ENCODE data around the gene CWC25.
"Not testable (repeated sequence)": the region's sequence is repeated elsewhere in the genome, so short reads cannot be mapped to it uniquely, and the experiment has no call there.

Gene CWC25

DNA sequence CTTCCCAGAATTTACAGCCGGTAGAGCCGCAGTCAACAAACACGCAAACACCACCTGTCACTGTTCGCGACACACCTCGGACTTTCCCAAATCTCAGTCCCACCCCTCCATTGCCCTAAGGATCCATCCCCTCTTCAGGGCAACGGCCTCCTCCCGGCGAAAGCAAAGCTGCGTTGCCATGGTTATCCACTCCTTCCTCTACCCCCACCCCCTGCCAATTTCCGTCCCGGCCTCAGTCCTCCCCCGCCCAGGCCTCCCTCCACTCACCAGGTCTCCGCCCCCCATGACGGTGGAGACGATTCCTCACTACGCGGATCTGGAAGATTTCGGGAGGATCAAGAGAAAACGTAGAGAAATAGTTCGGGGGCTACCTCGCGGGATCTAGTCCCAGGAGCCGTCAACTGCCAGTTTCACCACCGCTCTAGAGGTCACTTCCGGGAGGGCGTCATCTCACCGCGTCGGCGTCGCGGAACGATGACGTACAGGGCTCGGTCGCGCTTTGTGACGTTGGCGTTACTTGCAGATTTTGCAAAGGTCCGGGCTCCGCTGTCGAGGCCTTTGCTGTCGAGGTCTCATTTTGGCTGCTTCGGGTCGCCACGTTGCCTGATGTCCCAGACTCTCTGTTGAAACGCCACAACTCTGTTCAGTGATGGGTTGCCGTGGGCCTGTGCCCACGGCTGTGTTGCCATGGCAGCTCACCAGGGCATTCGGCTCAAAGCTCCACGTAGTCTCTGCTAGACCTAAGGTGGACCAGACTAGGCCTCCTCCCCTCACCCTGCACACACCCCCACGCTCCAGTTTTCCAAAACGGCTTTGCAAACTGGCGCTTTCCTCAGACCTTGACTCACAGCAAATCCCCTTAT, at the start of gene CWC25:
CWC25 (minus strand) TSS at position 423 of the 863 bp plus-strand sequence; CDS start at position 285, 138 bp downstream.
- DNase-seq (ENCODE audit: low read depth in 2 of 2) = peak; percentile 90 to 94

DNA sequence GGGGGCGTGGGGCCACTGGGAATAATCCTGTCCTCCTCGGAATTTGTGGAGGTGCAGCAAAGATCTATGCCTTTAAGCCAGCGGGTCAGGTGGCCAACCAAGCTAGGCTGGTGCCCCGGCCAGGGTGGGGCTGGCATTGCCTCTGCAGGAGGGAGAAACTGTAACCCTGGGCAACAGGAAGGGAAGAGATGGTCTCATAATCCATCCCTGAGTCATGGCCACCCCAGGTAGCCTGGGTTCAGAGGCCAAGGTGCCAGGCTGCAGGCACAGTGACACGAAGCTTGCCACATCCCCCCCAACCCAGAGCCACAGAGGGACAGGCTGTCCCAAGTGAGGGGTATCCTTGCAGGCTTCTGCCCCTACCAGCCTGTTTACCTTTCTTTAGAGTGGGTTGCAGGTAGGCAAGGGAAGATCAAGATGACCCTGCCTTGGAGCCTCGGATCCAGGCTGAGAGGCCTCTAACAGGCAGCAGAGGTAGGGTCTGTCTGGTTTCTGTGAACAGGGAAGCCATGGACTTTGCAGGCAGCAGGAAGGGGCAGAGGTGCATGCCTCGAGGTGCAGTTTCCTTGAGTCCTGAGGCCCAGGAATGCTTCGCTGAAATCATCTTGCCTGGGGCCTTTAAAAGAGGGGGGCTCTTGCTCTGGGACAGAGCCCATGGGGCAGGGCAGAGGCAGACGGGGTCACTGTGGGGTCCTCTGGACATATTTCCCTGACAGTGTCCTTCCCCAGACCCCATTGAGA, 48.7 kb upstream of the CWC25 start:
- no peak for DNase-seq (ENCODE audit: low read depth in 2 of 2)

DNA sequence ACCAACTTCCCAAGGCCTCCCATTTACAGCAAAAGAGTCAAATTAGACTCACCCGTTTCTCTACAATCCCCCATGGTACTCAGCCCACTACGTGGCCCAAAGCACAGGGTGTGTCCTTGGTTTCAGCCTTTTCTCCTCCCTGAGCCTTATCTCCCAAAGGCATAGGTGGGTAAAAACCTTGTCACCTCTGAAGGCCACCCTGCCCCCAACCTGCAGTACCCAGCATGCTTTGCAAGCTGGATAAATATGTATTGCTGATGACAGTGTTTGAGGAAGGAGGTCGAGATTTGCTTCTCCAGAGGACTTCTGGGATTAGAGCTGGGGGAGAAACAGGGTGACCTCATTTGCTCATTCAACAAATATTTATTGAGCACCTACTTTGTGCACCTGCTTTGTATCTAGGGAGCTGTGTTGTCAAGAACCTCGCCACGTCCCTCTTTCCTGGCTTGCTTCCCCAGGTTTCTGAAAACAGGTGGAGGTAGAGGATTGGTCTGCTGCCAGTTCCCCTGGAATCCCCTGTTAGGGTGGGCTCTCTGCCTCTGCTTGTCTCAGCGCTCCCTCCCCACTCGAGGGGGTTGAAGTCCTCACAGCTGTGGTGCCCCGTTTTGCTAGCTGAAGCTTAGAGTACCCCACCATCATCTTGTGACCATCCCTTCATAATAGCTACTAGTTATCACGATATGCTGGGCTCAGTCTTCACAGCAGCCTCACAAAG, 47.7 kb upstream of the CWC25 start:
- DNase-seq (ENCODE audit: low read depth in 2 of 2) = no peak

DNA sequence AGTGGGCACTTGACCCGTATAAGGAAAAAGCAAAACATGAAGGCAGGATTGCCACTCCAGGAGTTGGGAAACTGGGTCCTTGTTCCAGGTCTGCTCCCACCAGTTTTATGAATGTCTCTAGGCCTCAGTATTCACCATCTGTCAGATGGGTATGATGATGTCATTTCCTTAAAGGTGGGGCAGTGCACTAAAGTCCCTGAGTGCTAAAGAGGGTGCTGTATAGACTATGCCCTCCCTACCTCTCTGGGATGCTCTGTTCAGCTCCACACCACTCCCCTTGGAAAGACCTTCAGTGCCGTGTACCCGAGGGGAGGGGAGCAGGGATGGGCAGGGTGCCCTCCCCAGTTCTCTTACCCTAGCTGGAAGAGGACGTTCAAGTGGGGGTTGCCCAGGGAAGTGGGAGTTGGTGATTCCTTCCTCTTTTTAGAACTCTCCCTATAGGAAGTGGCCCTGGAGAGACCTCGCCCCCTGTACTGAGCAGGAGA, 46.9 kb upstream of the CWC25 start:
- no peak for DNase-seq (ENCODE audit: low read depth in 2 of 2)

- peak; percentile 62 to 68 for DNase-seq (ENCODE audit: low read depth in 2 of 2)
These were observed 46.3 kb upstream of the CWC25 start for GRCh38 chr17:38871247-38872015.

DNA sequence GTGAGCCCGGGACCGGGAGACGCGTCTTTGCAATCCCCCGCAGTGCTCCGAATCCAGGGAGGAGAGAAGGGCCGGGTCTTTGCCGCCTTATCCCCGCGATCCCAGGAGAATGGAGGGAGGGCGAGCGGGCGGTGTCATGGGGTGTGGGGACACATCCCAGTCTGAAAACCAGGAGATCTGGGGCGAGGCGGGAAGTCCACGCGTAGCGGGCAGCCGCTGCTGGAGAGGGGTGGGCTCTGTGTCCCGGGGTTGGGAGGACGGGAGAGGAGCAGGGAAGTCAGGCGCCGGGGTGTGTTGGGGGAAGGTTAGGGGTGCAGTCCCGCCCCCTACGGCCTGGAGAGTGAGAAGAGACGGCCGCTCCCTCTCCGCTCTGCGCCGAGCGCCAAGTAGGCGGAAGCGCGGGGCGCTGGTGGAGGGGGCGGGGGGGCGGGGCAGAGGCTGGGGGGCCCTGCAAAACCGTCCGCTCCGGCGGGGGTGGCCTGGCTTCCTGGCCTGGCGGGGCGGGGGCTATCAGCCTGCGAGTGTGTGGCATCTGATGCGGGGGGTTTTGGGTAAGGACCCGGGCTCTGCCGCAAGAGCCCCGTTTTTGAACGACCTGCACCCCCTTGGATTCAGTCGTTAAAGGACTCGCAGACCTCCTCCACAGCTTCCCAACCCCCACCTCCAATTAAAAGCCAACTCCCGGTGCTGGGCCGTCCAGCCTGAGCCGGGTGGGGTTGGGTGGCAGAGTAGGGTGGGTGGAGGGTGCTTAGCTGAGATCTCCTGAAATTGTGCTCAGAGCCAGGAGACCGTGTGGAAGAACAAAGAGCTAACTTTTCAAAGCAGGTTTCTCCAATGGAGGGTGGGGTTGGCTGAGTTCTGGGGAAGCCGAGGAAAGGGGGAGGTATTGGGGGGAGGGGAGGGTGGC, 45.4 kb upstream of the CWC25 start:
- DNase-seq (ENCODE audit: low read depth in 2 of 2) = peak in 1 of 2 donors; percentile 60

GRCh38 chr17:38869526-38870258, 44.6 kb upstream of the CWC25 start, which contains the start of gene LASP1:
LASP1 (plus strand) TSS chr17:38870058; CDS start chr17:38870190, 132 bp downstream.
- peak; percentile 75 to 83 for DNase-seq (ENCODE audit: low read depth in 2 of 2)

GRCh38 chr17:38868817-38869525, 43.9 kb upstream of the CWC25 start:
- DNase-seq (ENCODE audit: low read depth in 2 of 2) = peak; percentile 89 to 91

DNA sequence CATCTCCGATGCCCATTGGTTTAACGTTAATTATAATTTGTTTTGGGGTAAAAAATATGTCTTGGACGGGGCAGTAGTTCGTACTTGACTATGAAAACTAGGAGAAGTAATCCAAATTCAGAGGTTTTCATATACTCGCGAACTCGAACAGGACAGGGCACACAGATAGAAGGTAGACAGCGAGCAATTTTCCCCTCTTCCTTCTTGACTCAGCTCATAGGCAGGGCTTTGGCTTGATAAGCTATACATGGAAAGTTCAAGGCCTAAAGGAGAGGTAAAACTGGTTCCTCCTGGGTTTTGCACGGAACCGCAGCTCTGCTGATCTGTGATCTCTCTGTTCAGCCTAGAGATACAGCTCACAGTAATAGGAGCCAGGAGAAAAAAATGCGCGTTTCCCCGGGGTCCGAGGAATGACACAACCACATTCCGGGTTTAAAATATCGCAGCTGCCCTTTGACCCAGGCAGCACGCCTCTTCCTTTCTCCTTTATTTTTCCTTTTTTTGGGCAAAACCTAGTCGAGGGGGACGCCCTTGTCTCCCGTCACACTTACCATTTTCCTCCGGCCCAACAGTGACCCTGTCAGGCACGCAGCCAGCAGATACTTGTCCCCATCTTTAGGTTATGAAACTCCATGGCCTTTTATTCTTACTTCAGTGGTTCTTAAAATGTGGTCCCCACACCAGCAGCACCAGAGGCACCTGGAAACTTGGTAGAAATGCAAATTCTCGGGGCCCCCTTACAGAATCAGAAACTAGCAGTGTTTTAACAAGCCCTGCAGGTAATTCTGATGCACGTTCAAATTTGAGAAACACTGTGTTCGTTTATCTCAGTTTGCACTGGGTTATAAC, 43.1 kb upstream of the CWC25 start:
- no peak for DNase-seq (ENCODE audit: low read depth in 2 of 2)

DNA sequence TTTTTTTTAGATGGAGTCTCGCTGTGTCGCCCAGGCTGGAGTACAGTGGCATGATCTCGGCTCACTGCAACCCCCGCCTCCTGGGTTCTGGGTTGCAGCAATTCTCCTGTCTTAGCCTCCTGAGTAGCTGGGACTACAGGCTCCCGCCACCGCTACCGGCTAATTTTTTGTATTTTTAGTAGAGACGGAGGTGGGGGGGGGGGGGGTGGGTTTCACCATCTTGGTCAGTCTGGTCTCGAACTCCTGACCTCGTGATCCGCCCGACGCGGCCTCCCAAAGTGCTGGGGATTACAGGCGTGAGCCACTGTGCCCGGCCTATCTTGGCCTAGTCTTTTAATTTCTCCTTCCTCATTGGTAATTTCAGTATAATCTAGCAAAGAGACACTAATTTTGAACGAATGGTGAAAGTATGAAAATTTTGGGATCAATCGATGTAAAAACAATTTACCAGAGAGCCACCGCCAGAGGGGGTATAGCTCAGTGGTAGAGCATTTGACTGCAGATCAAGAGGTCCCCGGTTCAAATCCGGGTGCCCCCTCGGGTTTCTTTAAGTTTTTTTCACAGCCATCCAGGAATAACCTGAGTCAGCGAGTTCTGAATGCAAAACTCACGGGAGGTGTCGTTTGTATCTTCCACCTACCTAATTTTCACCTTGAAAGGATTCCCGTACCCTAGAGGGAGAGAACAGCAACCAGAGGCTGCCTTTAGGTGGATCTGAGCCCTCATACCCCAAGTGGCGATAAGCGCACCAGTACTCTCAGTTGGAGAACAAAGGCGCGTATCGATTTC, 42.3 kb upstream of the CWC25 start:
- peak; percentile 66 to 69 for DNase-seq (ENCODE audit: low read depth in 2 of 2)

- DNase-seq (ENCODE audit: low read depth in 2 of 2) = no peak
These were observed 39.7 kb upstream of the CWC25 start for GRCh38 chr17:38864636-38865398.

GRCh38 chr17:38861399-38861843, 36.3 kb upstream of the CWC25 start:
- no peak for DNase-seq (ENCODE audit: low read depth in 2 of 2)

GRCh38 chr17:38857271-38857670, 32.1 kb upstream of the CWC25 start:
- DNase-seq (ENCODE audit: low read depth in 2 of 2) = no peak

GRCh38 chr17:38855101-38855714, 30.1 kb upstream of the CWC25 start:
- not testable (repeated sequence) for DNase-seq (ENCODE audit: low read depth in 2 of 2)
